Right kidney (tissue), 1 donor: ENCODE measurements around the gene ZBP1.
A peak's percentile ranks its signal among the peaks of the same experiment; 100 is the strongest.

Experiments
- DNase-seq: peaks from one replicate; pipeline ENCODE4 v3.0.0-alpha.2; 2016

Gene ZBP1

GRCh38 chr20:57658447-57658832 lies 38.2 kb upstream of the ZBP1 start:
- no peak for DNase-seq

- DNase-seq, result no peak
Measured at GRCh38 chr20:57657535-57658446, 37.6 kb upstream of the ZBP1 start.

GRCh38 chr20:57656821-57657534 lies 36.8 kb upstream of the ZBP1 start:
- DNase-seq, result no peak

GRCh38 chr20:57656252-57656820 lies 36.1 kb upstream of the ZBP1 start:
- no peak for DNase-seq

- DNase-seq, result no peak
Measured at GRCh38 chr20:57655809-57656155, 35.6 kb upstream of the ZBP1 start.

GRCh38 chr20:57654998-57655808 lies 35.0 kb upstream of the ZBP1 start:
- no peak for DNase-seq

GRCh38 chr20:57654363-57654997 lies 34.3 kb upstream of the ZBP1 start:
- peak; percentile 57 for DNase-seq

- no peak for DNase-seq
Measured at GRCh38 chr20:57653910-57654309, 33.7 kb upstream of the ZBP1 start.

- DNase-seq, result no peak
Measured at GRCh38 chr20:57653546-57653900, 33.3 kb upstream of the ZBP1 start.

GRCh38 chr20:57652606-57653545 lies 32.6 kb upstream of the ZBP1 start:
- no peak for DNase-seq

- no peak for DNase-seq
Measured at GRCh38 chr20:57651881-57652605, 31.8 kb upstream of the ZBP1 start.

- DNase-seq, result no peak
Measured at GRCh38 chr20:57650756-57651483, 30.7 kb upstream of the ZBP1 start.

- DNase-seq, result no peak
Measured at GRCh38 chr20:57650266-57650665, 30.0 kb upstream of the ZBP1 start.

- DNase-seq, result no peak
Measured at GRCh38 chr20:57649617-57650015, 29.4 kb upstream of the ZBP1 start.

GRCh38 chr20:57648878-57649616 lies 28.8 kb upstream of the ZBP1 start:
- no peak for DNase-seq

GRCh38 chr20:57647933-57648785 lies 27.9 kb upstream of the ZBP1 start:
- DNase-seq, result no peak

GRCh38 chr20:57647006-57647932 lies 27.0 kb upstream of the ZBP1 start:
- no peak for DNase-seq
